ENCODE measurements around the gene KRTAP4-7.

- TF ChIP-seq EZH2 (IDR thresholded peaks at IDR 0.05; ENCODE audit: borderline replicate concordance) (no peak), CTCF (IDR thresholded peaks at IDR 0.05; ENCODE audit: poor library complexity) (no peak)
These were observed 12.1 kb downstream of the KRTAP4-7 start for GRCh38 chr17:41096055-41096454.
